Muscle of leg (tissue), 11 donors: Measurements from ENCODE around the gene ATP10A. TPM values are rescaled to one million over a fixed set of nuclear protein-coding genes. Genes with fewer than 3 reads are reported as not detected.

Experiments used
- DNase-seq: peaks from one replicate; pipeline ENCODE4 v3.0.0; 2013
- H3K27ac ChIP-seq: one replicate; pipeline ENCODE4 v1.5.1; 2013; ENCODE audit warnings: mild to moderate bottlenecking, low read length, control low read depth
- H3K27me3 ChIP-seq: one replicate; pipeline ENCODE4 v1.6.1; 2013; ENCODE audit warnings: low read length; ENCODE audit not compliant: control insufficient read depth, insufficient read depth
- H3K36me3 ChIP-seq: one replicate; pipeline ENCODE4 v1.6.1; 2013; ENCODE audit warnings: low read length; ENCODE audit not compliant: control insufficient read depth, insufficient read depth
- H3K4me1 ChIP-seq: one replicate; pipeline ENCODE4 v1.6.1; 2013; ENCODE audit warnings: low read length; ENCODE audit not compliant: control insufficient read depth, insufficient read depth
- H3K4me3 ChIP-seq: one replicate; pipeline ENCODE4 v1.5.1; 2013; ENCODE audit warnings: low read length, control low read depth
- H3K9me3 ChIP-seq: replicated peaks from 2 replicates; pipeline ENCODE4 v1.6.1; 2013; ENCODE audit warnings: low read depth, low read length; ENCODE audit not compliant: control insufficient read depth
- WGBS: methylation state at CpG from one replicate; pipeline ENCODE4 v1.1.5; 2013; ENCODE audit warnings: missing lambda C conversion rate; ENCODE audit not compliant: insufficient coverage; 5-methylcytosine and 5-hydroxymethylcytosine counted together
- polyA plus RNA-seq, 8 donors: library from polyadenylated mRNA; unstranded; fragments of 120-200 nt; gene quantifications; one replicate each; pipeline versions ENCODE4 v1.2.1 to v1.2.3, GENCODE V29; 2013; ENCODE audit warnings: inconsistent platforms in 1 of 8, low replicate concordance in 1 of 8; ENCODE audit not compliant: insufficient read length in 8 of 8, insufficient read depth in 1 of 8
- total RNA-seq: library from RNA; stranded (reverse); fragments of 120-200 nt; gene quantifications from one replicate; pipeline ENCODE4 v1.2.4, GENCODE V29; 2013

ATP10A gene
- total and polyA plus RNA-seq, 9 donors, result 1.9 to 4.9 (median 2.7) TPM

GRCh38 chr15:25786040-25786439 is 77.1 kb downstream of the ATP10A start:
- no peaks in the 10 kb centered on the region for H3K9me3 ChIP-seq
- H3K4me1 ChIP-seq, result peaks cover 41% of the 10 kb centered on the region
- no peak for DNase-seq
- no peak overlapping the region for H3K27ac ChIP-seq
- H3K4me3 ChIP-seq, result no peak overlapping the region
- H3K27me3 ChIP-seq, result no peaks in the 10 kb centered on the region
- no peaks in the 10 kb centered on the region for H3K36me3 ChIP-seq
- 92% methylated on average over 14 of the region's 14 CpGs for WGBS

DNA sequence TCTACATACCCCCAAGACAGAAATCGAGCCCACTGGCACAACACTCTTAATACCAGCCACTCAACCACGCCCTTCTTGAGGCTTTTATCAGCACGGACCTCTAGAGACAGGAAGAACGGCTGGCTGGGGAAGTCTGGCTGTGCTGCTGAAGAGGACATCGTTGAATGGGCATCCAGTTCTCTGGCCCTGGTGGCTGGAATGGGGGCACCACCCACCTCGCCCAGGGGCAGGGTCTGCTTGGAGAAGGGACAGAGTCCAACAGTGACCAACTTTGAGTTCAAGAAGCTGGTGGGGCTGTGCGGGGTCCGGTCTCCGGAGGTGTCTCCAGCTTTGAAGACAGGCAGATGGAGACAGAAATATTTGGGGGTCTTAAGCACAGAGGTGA is 77.5 kb downstream of the ATP10A start:
- Histone ChIP-seq H3K4me3 (no peak overlapping the region), H3K27ac (no peak overlapping the region), H3K9me3 (no peaks in the 10 kb centered on the region), H3K36me3 (no peaks in the 10 kb centered on the region), H3K4me1 (peaks cover 37% of the 10 kb centered on the region), H3K27me3 (no peaks in the 10 kb centered on the region)
- DNase-seq, result no peak
- WGBS, result 84% methylated on average over 6 of the region's 9 CpGs

DNA sequence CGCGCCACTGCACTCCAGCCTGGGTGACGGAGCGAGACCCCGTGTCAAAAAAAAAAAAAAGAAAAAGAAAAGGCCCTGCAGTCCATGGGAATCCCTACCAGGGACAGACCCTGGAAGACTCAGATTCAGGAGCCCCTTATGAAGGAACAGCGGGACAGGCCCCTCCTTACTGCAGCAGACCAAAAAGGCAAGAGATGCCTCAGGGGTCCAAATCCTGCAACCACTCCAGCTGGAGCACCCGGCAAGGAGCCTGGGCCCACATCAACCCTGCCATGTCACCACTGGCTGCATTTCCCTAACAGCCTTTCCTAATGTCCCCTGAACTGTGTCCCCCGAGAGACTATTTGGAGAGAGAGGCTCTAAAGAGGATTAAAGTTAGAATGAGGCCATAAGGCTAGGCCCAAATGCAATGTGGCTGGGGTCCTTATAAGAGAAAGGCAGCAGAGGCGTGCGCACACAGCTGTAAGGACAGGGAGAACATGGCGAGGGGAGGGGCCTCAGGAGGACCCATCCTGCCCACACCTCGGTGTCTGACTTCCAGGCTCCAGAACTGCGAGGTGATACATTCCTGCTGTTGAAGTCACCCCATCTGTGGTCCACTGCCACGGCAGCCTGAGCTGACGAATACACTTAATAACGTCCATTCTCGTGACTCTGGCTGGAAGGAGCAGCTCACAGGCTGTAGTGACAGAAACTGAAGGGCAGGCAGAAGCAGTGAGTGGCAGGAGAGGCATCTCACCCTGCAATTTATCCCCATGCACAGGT is 78.1 kb downstream of the ATP10A start:
- Histone ChIP-seq H3K4me3 (no peak overlapping the region), H3K27me3 (no peaks in the 10 kb centered on the region), H3K4me1 (peaks cover 34% of the 10 kb centered on the region), H3K9me3 (no peaks in the 10 kb centered on the region), H3K27ac (no peak overlapping the region), H3K36me3 (no peaks in the 10 kb centered on the region)
- 79% methylated on average over 16 of the region's 17 CpGs for WGBS
- DNase-seq, result no peak

DNA sequence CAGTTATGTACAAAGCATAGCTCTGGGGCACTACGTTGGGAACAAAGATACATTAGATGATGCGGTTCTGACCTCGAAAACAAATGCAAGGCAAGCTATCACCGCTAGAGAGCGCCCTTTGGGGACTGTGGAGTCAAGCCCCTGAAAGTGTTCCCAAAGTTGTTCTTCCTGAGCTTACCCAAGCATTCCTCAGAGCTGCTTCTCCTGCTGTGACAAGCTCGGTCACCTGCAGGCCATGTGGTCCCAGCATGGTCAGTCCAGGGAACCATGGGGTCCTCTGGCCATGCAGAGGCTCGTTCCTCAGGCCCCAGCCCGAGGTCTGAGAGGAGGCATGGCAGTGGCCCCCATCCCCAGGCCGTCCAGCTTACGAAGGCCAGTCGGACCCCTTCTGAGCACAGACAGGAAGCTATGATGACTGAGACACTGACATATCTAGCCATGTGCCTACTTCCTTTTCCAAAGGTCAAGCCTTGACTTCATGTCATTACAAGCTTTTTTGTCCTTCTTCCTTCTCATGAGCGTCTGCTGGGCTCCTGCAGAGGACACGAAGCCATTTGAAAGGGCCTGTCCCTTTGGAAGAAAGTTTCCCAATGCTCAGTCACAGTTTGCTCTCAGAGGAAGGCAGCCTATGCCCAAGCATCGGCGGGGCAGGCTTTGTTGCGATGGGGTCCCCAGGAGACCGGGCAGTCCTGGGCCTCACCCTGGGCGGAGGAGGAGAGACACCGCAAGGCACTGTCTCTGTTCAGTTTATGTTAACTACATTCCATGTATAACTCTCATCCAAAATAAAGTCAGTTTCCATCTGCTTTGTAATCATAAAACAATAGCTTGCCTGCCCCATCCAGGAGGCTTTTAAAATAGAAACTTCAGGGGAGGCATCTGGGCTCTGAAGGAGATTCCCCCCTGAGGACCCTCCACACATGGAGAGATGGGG is 79.3 kb downstream of the ATP10A start:
- H3K27me3 ChIP-seq, result no peaks in the 10 kb centered on the region
- DNase-seq, result no peak
- H3K4me3 ChIP-seq, result no peak overlapping the region
- no peak overlapping the region for H3K27ac ChIP-seq
- WGBS, result 62% methylated on average over 14 of the region's 19 CpGs
- no peaks in the 10 kb centered on the region for H3K36me3 ChIP-seq
- no peaks in the 10 kb centered on the region for H3K9me3 ChIP-seq
- peaks cover 25% of the 10 kb centered on the region for H3K4me1 ChIP-seq

DNA sequence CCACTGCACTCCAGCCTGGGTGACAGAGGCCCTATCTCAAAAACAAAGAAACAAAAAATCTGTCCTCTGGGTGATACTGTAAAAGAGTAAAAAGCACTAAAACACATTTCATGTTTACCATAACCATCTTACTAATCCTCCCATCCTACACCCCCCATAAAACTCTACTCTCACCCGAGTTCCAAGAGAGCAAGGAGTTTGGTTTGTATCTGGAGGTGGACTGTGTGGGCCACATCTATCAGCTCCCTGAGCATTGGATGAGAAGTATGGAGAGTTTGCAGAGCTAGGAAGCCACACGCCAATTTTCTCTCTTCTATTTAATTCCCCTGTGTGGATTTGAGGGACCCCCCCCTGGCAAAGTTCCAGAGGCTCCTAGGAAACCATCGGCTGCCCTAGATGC is 80.0 kb downstream of the ATP10A start:
- no CpG with 5 or more reads among the region's 3 CpGs for WGBS
- DNase-seq, result no peak
- Histone ChIP-seq H3K27me3 (no peaks in the 10 kb centered on the region), H3K36me3 (no peaks in the 10 kb centered on the region), H3K9me3 (no peaks in the 10 kb centered on the region), H3K4me3 (no peak overlapping the region), H3K4me1 (peaks cover 24% of the 10 kb centered on the region), H3K27ac (no peak overlapping the region)

- Histone ChIP-seq H3K27me3 (no peaks in the 10 kb centered on the region), H3K4me3 (no peak overlapping the region), H3K27ac (no peak overlapping the region), H3K36me3 (no peaks in the 10 kb centered on the region), H3K4me1 (peaks cover 22% of the 10 kb centered on the region), H3K9me3 (no peaks in the 10 kb centered on the region)
- DNase-seq, result no peak
- WGBS, result 89% methylated on average over 27 of the region's 28 CpGs
These were observed 82.5 kb downstream of the ATP10A start for GRCh38 chr15:25780479-25781255.

DNA sequence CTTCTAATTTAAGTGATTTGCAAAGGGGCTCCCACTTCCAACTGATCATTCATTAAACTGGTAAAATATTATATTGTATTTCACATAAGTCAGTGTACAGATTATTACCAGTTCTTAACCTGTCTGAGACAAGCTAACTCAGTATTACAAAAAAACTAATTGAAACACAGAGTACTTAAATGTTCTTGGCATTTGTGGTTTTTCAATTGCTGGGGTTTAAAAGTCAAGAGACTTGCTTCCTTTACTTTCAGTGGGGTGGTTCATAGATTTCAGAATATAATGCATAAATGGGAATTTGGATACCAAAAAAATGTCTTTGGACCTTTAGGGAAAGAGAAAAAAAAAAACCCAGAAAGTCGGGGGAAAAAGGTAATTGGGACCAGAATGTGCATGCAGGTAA is 85.0 kb downstream of the ATP10A start:
- no CpG with 5 or more reads among the region's 1 CpG for whole genome bisulfite sequencing
- DNase-seq, result no peak
- H3K4me1 ChIP-seq, result peaks cover 15% of the 10 kb centered on the region
- H3K27me3 ChIP-seq, result no peaks in the 10 kb centered on the region
- no peak overlapping the region for H3K27ac ChIP-seq
- no peaks in the 10 kb centered on the region for H3K36me3 ChIP-seq
- no peak overlapping the region for H3K4me3 ChIP-seq
- H3K9me3 ChIP-seq, result no peaks in the 10 kb centered on the region

GRCh38 chr15:25777037-25777436 is 86.1 kb downstream of the ATP10A start:
- 79% methylated on average over 6 of the region's 11 CpGs for WGBS
- H3K4me1 ChIP-seq, result peaks cover 15% of the 10 kb centered on the region

GRCh38 chr15:25776071-25776746 is 86.9 kb downstream of the ATP10A start:
- H3K27me3 ChIP-seq, result no peaks in the 10 kb centered on the region
- H3K4me1 ChIP-seq, result peaks cover 15% of the 10 kb centered on the region
- no peak overlapping the region for H3K4me3 ChIP-seq
- H3K9me3 ChIP-seq, result no peaks in the 10 kb centered on the region
- 74% methylated on average over 5 of the region's 15 CpGs for WGBS
- H3K36me3 ChIP-seq, result no peaks in the 10 kb centered on the region
- DNase-seq, result peak; percentile 56
- peak overlapping the region; percentile 56 for H3K27ac ChIP-seq

More at GRCh38 chr15:25777037-25777436, 86.1 kb downstream of the ATP10A start:
- H3K9me3 ChIP-seq, result no peaks in the 10 kb centered on the region
- H3K36me3 ChIP-seq, result no peaks in the 10 kb centered on the region
- no peak overlapping the region for H3K27ac ChIP-seq
- no peak for DNase-seq
- H3K27me3 ChIP-seq, result no peaks in the 10 kb centered on the region
- no peak overlapping the region for H3K4me3 ChIP-seq
